K562 (cell line): ENCODE results near the gene MS4A1. TPM values are rescaled to one million over a fixed set of nuclear protein-coding genes. Genes with fewer than 3 reads are reported as not detected.

ENCODE experiments used
- ATAC-seq: fragments of 200-7000 bp; cut with Tn5 transposase; 3 replicates; pipeline ENCODE4 v1.9.1; 2020; ENCODE audit warnings: moderate library complexity
- BruUV-seq: library from RNA; stranded (reverse); fragments of 400-500 nt; replicated peaks from 2 replicates; lab custom pipeline; 2021; lab: Mats Ljungman, UMichigan
- CTCF ChIA-PET: fragments of 300-600 bp; formaldehyde crosslinking; extraction: SDS; loops from one replicate; lab custom pipeline; 2021; ENCODE audit warnings: low intra/inter-chr PET ratio; lab: Yijun Ruan, JAX
- POLR2A ChIA-PET: fragments of 300-600, 350-650 bp; sonication (Branson Sonifier 250); formaldehyde crosslinking; extraction: SDS; loops from one replicate; lab custom pipeline; 2021; ENCODE audit warnings: antibody characterized with exemption, inconsistent platforms; lab: Yijun Ruan, JAX
- DNase-seq, 4 experiments: peaks; one replicate each; pipeline versions ENCODE4 v3.0.0 to v3.0.0-alpha.2; 2011 to 2018; ENCODE audit warnings: low spot score in 3 of 4, mixed read lengths in 3 of 4; ENCODE audit errors: extremely low read depth in 1 of 4
- FAIRE-seq: peaks from 2 replicates; lab custom pipeline; 2011; peaks lifted over from hg19 to GRCh38; lab: Jason Lieb, UNC
- H2AFZ ChIP-seq: 2 replicates; pipeline ENCODE4 v1.6.0; 2011; ENCODE audit warnings: low read depth, low read length, control low read depth, inconsistent platforms
- H3K27ac ChIP-seq: fragments of 200-600 bp; 3 replicates; pipeline ENCODE4 v1.8.0; 2011; ENCODE audit warnings: low read depth, mild to moderate bottlenecking, control low read depth, inconsistent platforms, low read length, moderate library complexity, mixed read lengths; ENCODE audit errors: extremely low read depth
- H3K27me3 ChIP-seq, 2 experiments: fragments of 300-600 bp in 1 of 2; 2 replicates in 1 of 2; 3 replicates in 1 of 2; pipeline versions ENCODE4 v1.6.0 to v1.8.0; 2011; ENCODE audit warnings: inconsistent platforms in 2 of 2, low read length in 2 of 2, mild to moderate bottlenecking in 1 of 2, mixed read lengths in 1 of 2, moderate library complexity in 1 of 2; ENCODE audit not compliant: control insufficient read depth in 2 of 2, insufficient read depth in 2 of 2
- H3K36me3 ChIP-seq: fragments of 300-600 bp; 3 replicates; pipeline ENCODE4 v1.8.0; 2011; ENCODE audit warnings: mild to moderate bottlenecking, low read length, inconsistent platforms; ENCODE audit not compliant: control insufficient read depth, insufficient read depth
- H3K4me1 ChIP-seq, 2 experiments: fragments of 200-600 bp in 1 of 2; replicated peaks in 1 of 2; 2 replicates in 1 of 2; 3 replicates in 1 of 2; pipeline versions ENCODE4 v1.5.1 to v1.8.0; 2011; ENCODE audit warnings: inconsistent platforms in 2 of 2, low read length in 2 of 2, mild to moderate bottlenecking in 1 of 2, mixed read lengths in 1 of 2, moderate library complexity in 1 of 2; ENCODE audit not compliant: control insufficient read depth in 2 of 2, insufficient read depth in 2 of 2
- H3K4me2 ChIP-seq: 2 replicates; pipeline ENCODE4 v1.6.1; 2011; ENCODE audit warnings: low read length, control low read depth, inconsistent platforms, mixed read lengths; ENCODE audit not compliant: insufficient read depth
- H3K4me3 ChIP-seq: fragments of 200-600 bp; sonication (generic), shearing (Covaris generic); 2 replicates; pipeline ENCODE4 v1.5.1; 2016; ENCODE audit warnings: control low read depth, inconsistent platforms
- H3K79me2 ChIP-seq: fragments of 200-600 bp; 3 replicates; pipeline ENCODE4 v1.8.0; 2011; ENCODE audit warnings: low read length, inconsistent platforms; ENCODE audit not compliant: control insufficient read depth, insufficient read depth
- H3K9ac ChIP-seq, 2 experiments: 2 replicates each; pipeline versions ENCODE4 v1.6.0 to v1.6.1; 2011; ENCODE audit warnings: low read depth in 2 of 2, low read length in 2 of 2, control low read depth in 1 of 2, inconsistent platforms in 1 of 2, mild to moderate bottlenecking in 1 of 2, mixed read lengths in 1 of 2; ENCODE audit not compliant: insufficient read depth in 1 of 2
- H3K9me1 ChIP-seq: one replicate; pipeline ENCODE4 v1.6.0; 2011; ENCODE audit warnings: inconsistent platforms, mild to moderate bottlenecking, low read length, moderate library complexity; ENCODE audit not compliant: control insufficient read depth, insufficient read depth
- H3K9me3 ChIP-seq: replicated peaks from 2 replicates; pipeline ENCODE4 v1.5.1; 2011; ENCODE audit warnings: low read depth, low read length, inconsistent platforms; ENCODE audit not compliant: control insufficient read depth, insufficient read depth
- H4K20me1 ChIP-seq: replicated peaks from 2 replicates; pipeline ENCODE4 v1.6.1; 2011; ENCODE audit warnings: low read length, inconsistent platforms, mixed read lengths; ENCODE audit not compliant: control insufficient read depth, insufficient read depth
- GTF3C2 ChIP-seq: IDR thresholded peaks from 3 replicates; pipeline ENCODE4 v1.6.1; 2011; ENCODE audit warnings: borderline replicate concordance, mild to moderate bottlenecking, moderate library complexity; ENCODE audit not compliant: insufficient read length; ENCODE audit errors: extremely low read depth
- PHB ChIP-seq: fragments of 250-450 bp; sonication (Bioruptor Pico); IDR thresholded peaks from 2 replicates; pipeline ENCODE4 v1.5.0; 2021
- PURB ChIP-seq: sonication (generic); formaldehyde crosslinking; IDR thresholded peaks from 2 replicates; pipeline ENCODE4 v1.9.0; 2021; ENCODE audit warnings: low read depth, mild to moderate bottlenecking, missing genetic modification reagents
- RFX1 ChIP-seq: fragments of 450-650 bp; IDR thresholded peaks from 2 replicates; pipeline ENCODE4 v1.6.1; 2016; ENCODE audit warnings: mild to moderate bottlenecking, moderate library complexity
- YY1 ChIP-seq, 3 experiments: IDR thresholded peaks; 2 replicates each; pipeline ENCODE4 v1.6.1; 2011; ENCODE audit warnings: low read length in 2 of 3, mild to moderate bottlenecking in 2 of 3, moderate library complexity in 2 of 3, borderline replicate concordance in 1 of 3, control low read depth in 1 of 3, low read depth in 1 of 3; ENCODE audit not compliant: insufficient read depth in 3 of 3, insufficient replicate concordance in 2 of 3, control insufficient read depth in 1 of 3, insufficient read length in 1 of 3; ENCODE audit errors: extremely low read depth in 1 of 3
- ZC3H4 ChIP-seq: sonication (generic); formaldehyde crosslinking; IDR thresholded peaks from 2 replicates; pipeline ENCODE4 v1.9.0; 2021; ENCODE audit warnings: missing genetic modification reagents, borderline replicate concordance
- ZNF212 ChIP-seq: fragments of 450-650 bp; formaldehyde crosslinking; IDR thresholded peaks from 2 replicates; pipeline ENCODE4 v1.4.0; 2020; ENCODE audit warnings: mild to moderate bottlenecking
- ZNF431 ChIP-seq: sonication (generic); formaldehyde crosslinking; IDR thresholded peaks from 2 replicates; pipeline ENCODE4 v1.8.0; 2022; ENCODE audit warnings: mild to moderate bottlenecking, missing genetic modification reagents
- ZNF655 ChIP-seq: fragments of 250-450 bp; sonication (Bioruptor Pico); IDR thresholded peaks from 2 replicates; pipeline ENCODE4 v1.5.0; 2021
- ZNF780A ChIP-seq: fragments of 250-450 bp; sonication (Bioruptor Pico); IDR thresholded peaks from 2 replicates; pipeline ENCODE4 v1.5.0; 2021; ENCODE audit warnings: mild to moderate bottlenecking
- WGBS: fragments of 100-300 bp; shearing (Covaris generic); methylation state at CpG from one replicate; pipeline ENCODE4 v1.1.6; 2016; ENCODE audit warnings: low coverage, mixed read lengths; ENCODE audit not compliant: insufficient coverage; ENCODE audit errors: missing lambda C conversion rate; 5-methylcytosine and 5-hydroxymethylcytosine counted together
- in situ Hi-C: fragments of 300-500 bp; cut with MboI; formaldehyde crosslinking; loops from 4 replicates; pipeline ENCODE4 v1.15.0; 2018; ENCODE audit warnings: inconsistent platforms, mixed read lengths
- intact Hi-C: fragments of 100-400 bp; cut with micrococcal nuclease; formaldehyde crosslinking; loops from 2 replicates; pipeline ENCODE4 v1.14.2; 2022
- polyA plus RNA-seq, 8 experiments: library from polyadenylated mRNA; depleted of rRNA in 4 of 8; stranded (reverse) in 5 of 8; unstranded in 3 of 8; fragments of >200 nt; fragmentation: Nextera tagmentation in 2 of 8; fragmentation: Illumina TruSeq in 1 of 8; extraction: Ambion mirVana in 2 of 8; extraction: Trizol in 1 of 8; gene quantifications; 2 replicates each; pipeline versions ENCODE4 v1.2.1 to v1.2.3, GENCODE V29; 2011 to 2014; ENCODE audit warnings: inconsistent platforms in 1 of 8, missing spikeins in 1 of 8
- total RNA-seq, 7 experiments: library from RNA; depleted of rRNA in 6 of 7; stranded (reverse); fragments of >200 nt in 6 of 7; fragmentation: Illumina TruSeq in 2 of 7; extraction: Trizol in 2 of 7; gene quantifications; 2 replicates each; pipeline versions ENCODE4 v1.2.1 to v1.2.3, GENCODE V29; 2011 to 2021; ENCODE audit warnings: low replicate concordance in 1 of 7

MS4A1 gene
- total and polyA plus RNA-seq, 9 of the 15 experiments (the other 6 are each of a cell fraction or from before 2014, with no cell fraction given), result 0.01 to 0.24 (median 0.03) TPM; not detected in 5

DNA sequence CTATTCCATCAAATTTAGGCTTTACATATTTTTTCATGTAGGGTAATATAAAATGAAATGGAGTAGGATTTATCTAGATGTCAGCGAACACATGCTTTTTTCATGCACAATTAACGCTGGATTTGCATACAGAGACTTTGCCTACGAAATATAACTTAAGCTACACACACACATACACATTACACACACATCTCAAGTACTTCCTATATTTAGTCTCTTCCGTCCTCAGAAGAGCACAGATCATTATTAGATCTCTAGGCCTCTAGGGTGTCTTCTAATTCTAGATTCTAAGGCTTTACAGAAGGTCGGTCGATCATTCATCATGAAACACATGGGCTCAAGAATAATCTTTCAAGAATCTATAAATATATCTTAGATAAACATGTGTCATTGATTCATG, 55.7 kb downstream of the MS4A1 start:
- no peaks in the 10 kb centered on the region for H3K9me1 ChIP-seq

More for the DNA sequence above, 55.7 kb downstream of the MS4A1 start:
- no peak for TF ChIP-seq ZNF780A (CRISPR knock-in tag)
- TF ChIP-seq ZNF655, result no peak
- TF ChIP-seq RFX1, result no peak
- no peak for TF ChIP-seq YY1 (IDR thresholded peaks at IDR 0.05; ENCODE audit: borderline replicate concordance in 1 of 3, control insufficient read depth in 1 of 3, extremely low read depth in 1 of 3, insufficient read depth in 3 of 3, insufficient read length in 1 of 3, insufficient replicate concordance in 2 of 3, low read depth in 1 of 3, low read length in 2 of 3)
- no peak for TF ChIP-seq GTF3C2
- no peak for TF ChIP-seq ZNF212
- no peak for TF ChIP-seq PURB (CRISPR knock-in tag)
- no peak for TF ChIP-seq PHB (CRISPR knock-in tag)
- TF ChIP-seq ZNF431 (CRISPR knock-in tag), result no peak
- no peak for TF ChIP-seq ZC3H4
- TF ChIP-seq, all 486 proteins: peak for 0
- Histone ChIP-seq H3K4me2 (no peak overlapping the region), H4K20me1 (no peaks in the 10 kb centered on the region), H3K9me3 (no peaks in the 10 kb centered on the region), H3K4me1 (peaks cover 3 to 5% of the 10 kb centered on the region in 2 experiments; a peak in 3 of 5 replicates), H2AFZ (no peak overlapping the region), H3K4me3 (no peak overlapping the region), H3K79me2 (no peaks in the 10 kb centered on the region), H3K27ac (no peak overlapping the region), H3K9ac (no peak overlapping the region), H3K36me3 (no peaks in the 10 kb centered on the region), H3K27me3 (0 out of 5 replicates have a peak, but pooled peaks cover 0 to 3% of the 10 kb centered on the region in 2 experiments)
- in situ Hi-C loops, result no loop called here
- DNase-seq (no peak), FAIRE-seq (no peak), ATAC-seq (no peak)
- no TSS peak for BruUV-seq
- ChIA-PET POLR2A (no interaction called here), CTCF (no interaction called here)
- 14% methylated on average over 6 of the region's 6 CpGs for WGBS
- intact Hi-C loops, result no loop called here
